ENCODE measurements around the gene CDH4.

DNA sequence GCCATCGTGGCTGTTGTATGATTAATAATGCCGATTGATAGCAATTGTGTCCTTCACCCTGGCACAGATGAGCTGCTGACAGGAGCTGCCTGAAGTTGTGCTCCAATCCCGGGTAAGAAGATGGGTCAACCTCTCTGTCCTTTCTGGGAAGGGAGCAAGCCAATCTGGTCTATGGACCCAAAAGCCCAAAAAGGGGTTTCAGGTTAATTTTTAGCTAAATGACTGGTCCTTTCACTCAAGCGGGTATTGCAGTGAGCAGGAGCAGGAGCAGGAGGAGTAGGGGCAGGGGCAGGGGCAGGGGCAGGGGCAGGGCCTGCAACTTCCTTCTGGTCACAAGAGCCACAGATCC, 648.9 kb downstream of the CDH4 start:
- TF ChIP-seq, protein P1, sequence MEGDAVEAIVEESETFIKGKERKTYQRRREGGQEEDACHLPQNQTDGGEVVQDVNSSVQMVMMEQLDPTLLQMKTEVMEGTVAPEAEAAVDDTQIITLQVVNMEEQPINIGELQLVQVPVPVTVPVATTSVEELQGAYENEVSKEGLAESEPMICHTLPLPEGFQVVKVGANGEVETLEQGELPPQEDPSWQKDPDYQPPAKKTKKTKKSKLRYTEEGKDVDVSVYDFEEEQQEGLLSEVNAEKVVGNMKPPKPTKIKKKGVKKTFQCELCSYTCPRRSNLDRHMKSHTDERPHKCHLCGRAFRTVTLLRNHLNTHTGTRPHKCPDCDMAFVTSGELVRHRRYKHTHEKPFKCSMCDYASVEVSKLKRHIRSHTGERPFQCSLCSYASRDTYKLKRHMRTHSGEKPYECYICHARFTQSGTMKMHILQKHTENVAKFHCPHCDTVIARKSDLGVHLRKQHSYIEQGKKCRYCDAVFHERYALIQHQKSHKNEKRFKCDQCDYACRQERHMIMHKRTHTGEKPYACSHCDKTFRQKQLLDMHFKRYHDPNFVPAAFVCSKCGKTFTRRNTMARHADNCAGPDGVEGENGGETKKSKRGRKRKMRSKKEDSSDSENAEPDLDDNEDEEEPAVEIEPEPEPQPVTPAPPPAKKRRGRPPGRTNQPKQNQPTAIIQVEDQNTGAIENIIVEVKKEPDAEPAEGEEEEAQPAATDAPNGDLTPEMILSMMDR (optimal IDR thresholded peaks at IDR 0.05 in 1 of 3, IDR thresholded peaks at IDR 0.05 in 1 of 3, conservative IDR thresholded peaks at IDR 0.05 in 1 of 3; ENCODE audit: extremely low read depth in 1 of 3, insufficient read depth in 2 of 3, low read length in 3 of 3), result no peak
- no peak for TF ChIP-seq EZH2 (IDR thresholded peaks at IDR 0.05; ENCODE audit: low read length)

All from keratinocyte (primary cell).